Endothelial cell of umbilical vein (primary cell): Measurements from ENCODE around the gene R3HDML. TPM values are rescaled to one million over a fixed set of nuclear protein-coding genes. Genes with fewer than 3 reads are reported as not detected.

Experiments
- BruUV-seq: library from RNA; stranded (reverse); fragments of 400-500 nt; replicated peaks from 2 replicates; lab custom pipeline; 2021; lab: Mats Ljungman, UMichigan
- CTCF ChIA-PET: fragments of 300-600, 350-600 bp; sonication (Branson Sonifier 250); formaldehyde crosslinking; loops from one replicate; lab custom pipeline; 2021; ENCODE audit warnings: antibody characterized with exemption, inconsistent platforms; lab: Charles Lee
- POLR2A ChIA-PET: fragments of 300-600, 350-600 bp; sonication (Branson Sonifier 250); formaldehyde crosslinking; loops from one replicate; lab custom pipeline; 2021; ENCODE audit warnings: antibody characterized with exemption, inconsistent platforms; lab: Charles Lee
- DNase-seq: peaks from one replicate; pipeline ENCODE4 v3.0.0-alpha.2; 2011; ENCODE audit warnings: low read depth, low spot score
- FAIRE-seq: peaks from 2 replicates; lab custom pipeline; 2011; peaks lifted over from hg19 to GRCh38; lab: Jason Lieb, UNC
- H2AFZ ChIP-seq: 2 replicates; pipeline ENCODE4 v1.6.0; 2012; ENCODE audit warnings: low read depth, low read length, control low read depth, inconsistent platforms
- H3K27ac ChIP-seq: 2 replicates; pipeline ENCODE4 v1.5.1; 2011; ENCODE audit warnings: low read depth, mild to moderate bottlenecking, control low read depth, low read length, moderate library complexity; ENCODE audit not compliant: insufficient read depth
- H3K27me3 ChIP-seq, 2 experiments: 2 replicates each; pipeline versions ENCODE4 v1.6.0 to v1.6.1; 2011; ENCODE audit warnings: low read length in 2 of 2, mixed read lengths in 1 of 2; ENCODE audit not compliant: control insufficient read depth in 2 of 2, insufficient read depth in 2 of 2
- H3K36me3 ChIP-seq, 2 experiments: 2 replicates in 1 of 2; 3 replicates in 1 of 2; pipeline ENCODE4 v1.5.1; 2011; ENCODE audit warnings: low read length in 2 of 2, mild to moderate bottlenecking in 1 of 2, moderate library complexity in 1 of 2; ENCODE audit not compliant: control insufficient read depth in 2 of 2, insufficient read depth in 2 of 2; ENCODE audit errors: extremely low read depth in 1 of 2
- H3K4me1 ChIP-seq: 3 replicates; pipeline ENCODE4 v1.5.1; 2011; ENCODE audit warnings: mild to moderate bottlenecking, low read length; ENCODE audit not compliant: control insufficient read depth, insufficient read depth; ENCODE audit errors: extremely low read depth
- H3K4me2 ChIP-seq: 2 replicates; pipeline ENCODE4 v1.6.1; 2011; ENCODE audit warnings: low read length, control low read depth, mixed read lengths; ENCODE audit not compliant: insufficient read depth
- H3K4me3 ChIP-seq, 3 experiments: fragments of 200-600 bp in 1 of 3; sonication (generic), shearing (Covaris generic) in 1 of 3; replicated peaks in 1 of 3; 2 replicates each; pipeline ENCODE4 v1.5.1; 2011 to 2016; ENCODE audit warnings: control low read depth in 3 of 3, low read length in 3 of 3, mild to moderate bottlenecking in 2 of 3, inconsistent platforms in 1 of 3, low read depth in 1 of 3, moderate library complexity in 1 of 3; ENCODE audit not compliant: insufficient read depth in 1 of 3
- H3K79me2 ChIP-seq: 2 replicates; pipeline ENCODE4 v1.6.0; 2012; ENCODE audit warnings: low read length, inconsistent platforms; ENCODE audit not compliant: control insufficient read depth, insufficient read depth
- H3K9ac ChIP-seq: replicated peaks from 2 replicates; pipeline ENCODE3; 2011; ENCODE audit warnings: low read length, control low read depth; ENCODE audit not compliant: insufficient read depth; ENCODE audit errors: extremely low read depth
- H3K9me1 ChIP-seq: replicated peaks from 3 replicates; pipeline ENCODE4 v1.6.0; 2011; ENCODE audit warnings: mild to moderate bottlenecking, low read length; ENCODE audit not compliant: control insufficient read depth, insufficient read depth; ENCODE audit errors: extremely low read depth
- H3K9me3 ChIP-seq: replicated peaks from 2 replicates; pipeline ENCODE4 v1.5.1; 2012; ENCODE audit warnings: low read length, inconsistent platforms; ENCODE audit not compliant: control insufficient read depth, insufficient read depth
- H4K20me1 ChIP-seq: replicated peaks from 2 replicates; pipeline ENCODE3; 2011; ENCODE audit warnings: mild to moderate bottlenecking, low read length; ENCODE audit not compliant: control insufficient read depth, insufficient read depth; ENCODE audit errors: extremely low read depth
- EZH2 ChIP-seq: IDR thresholded peaks from 2 replicates; pipeline ENCODE4 v1.6.1; 2012; ENCODE audit warnings: borderline replicate concordance, low read depth, mild to moderate bottlenecking, moderate library complexity, low read length, inconsistent platforms; ENCODE audit not compliant: severe bottlenecking
- FOS ChIP-seq: IDR thresholded peaks from 2 replicates; pipeline ENCODE4 v1.6.1; 2011; ENCODE audit warnings: mild to moderate bottlenecking, low read length, moderate library complexity, borderline replicate concordance; ENCODE audit not compliant: insufficient read depth
- GATA2 ChIP-seq: IDR thresholded peaks from 2 replicates; pipeline ENCODE4 v1.7.0; 2011; ENCODE audit warnings: low read depth, mild to moderate bottlenecking, moderate library complexity, mixed read lengths, low read length; ENCODE audit not compliant: insufficient read length, insufficient read depth
- JUN ChIP-seq: IDR thresholded peaks from 2 replicates; pipeline ENCODE4 v1.6.1; 2011; ENCODE audit warnings: borderline replicate concordance, low read depth; ENCODE audit not compliant: insufficient read length, insufficient read depth
- MYC ChIP-seq: IDR thresholded peaks from one replicate; pipeline ENCODE4 v1.6.1; 2011; ENCODE audit warnings: mild to moderate bottlenecking, low read depth, low read length
- POLR2A ChIP-seq: IDR thresholded peaks from 2 replicates; pipeline ENCODE4 v1.6.1; 2012; ENCODE audit warnings: low read depth, mild to moderate bottlenecking, control low read depth, low read length
- POLR2AphosphoS5 ChIP-seq: IDR thresholded peaks from 2 replicates; pipeline ENCODE4 v1.6.1; 2012; ENCODE audit warnings: low read depth, mild to moderate bottlenecking, control low read depth, low read length, moderate library complexity; ENCODE audit not compliant: insufficient read depth
- dilution Hi-C: fragments of 300-500 bp; cut with MboI; formaldehyde crosslinking; loops from one replicate; pipeline ENCODE4 v1.15.0; 2019; ENCODE audit warnings: low sequenced_read_pairs; ENCODE audit not compliant: extremely low pct_ligation_motif_present
- intact Hi-C: fragments of 100-400 bp; cut with micrococcal nuclease; formaldehyde crosslinking; loops from one replicate; pipeline ENCODE4 v1.10.0; 2022
- polyA plus RNA-seq, 4 experiments: library from polyadenylated mRNA; depleted of rRNA in 3 of 4; stranded (reverse) in 3 of 4; unstranded in 1 of 4; fragments of >200 nt; gene quantifications; 2 replicates each; pipeline versions ENCODE4 v1.2.1 to v1.2.3, GENCODE V29; 2011 to 2012; ENCODE audit warnings: missing spikeins in 1 of 4
- total RNA-seq: library from RNA; stranded (reverse); gene quantifications from 2 replicates; pipeline ENCODE4 v1.2.3, GENCODE V29; 2021
- TF ChIP-seq, protein P1 (sequence below), 2 donors: IDR thresholded peaks; 1 replicate in 1 of 2; 2 replicates in 1 of 2; pipeline ENCODE4 v1.5.1; 2011; ENCODE audit warnings: low read length in 2 of 2, mild to moderate bottlenecking in 2 of 2, moderate library complexity in 2 of 2, control low read depth in 1 of 2, inconsistent platforms in 1 of 2, low read depth in 1 of 2; ENCODE audit not compliant: insufficient read depth in 1 of 2; ENCODE audit errors: extremely low read depth in 1 of 2
- TF ChIP-seq, protein P2 (sequence below): IDR thresholded peaks from 2 replicates; pipeline ENCODE4 v1.6.1; 2011; ENCODE audit not compliant: insufficient read depth, insufficient read length

The R3HDML gene
- total and polyA plus RNA-seq, 2 donors (not counting 3 experiments of a cell fraction or from before 2014, with no cell fraction given) = not detected

DNA sequence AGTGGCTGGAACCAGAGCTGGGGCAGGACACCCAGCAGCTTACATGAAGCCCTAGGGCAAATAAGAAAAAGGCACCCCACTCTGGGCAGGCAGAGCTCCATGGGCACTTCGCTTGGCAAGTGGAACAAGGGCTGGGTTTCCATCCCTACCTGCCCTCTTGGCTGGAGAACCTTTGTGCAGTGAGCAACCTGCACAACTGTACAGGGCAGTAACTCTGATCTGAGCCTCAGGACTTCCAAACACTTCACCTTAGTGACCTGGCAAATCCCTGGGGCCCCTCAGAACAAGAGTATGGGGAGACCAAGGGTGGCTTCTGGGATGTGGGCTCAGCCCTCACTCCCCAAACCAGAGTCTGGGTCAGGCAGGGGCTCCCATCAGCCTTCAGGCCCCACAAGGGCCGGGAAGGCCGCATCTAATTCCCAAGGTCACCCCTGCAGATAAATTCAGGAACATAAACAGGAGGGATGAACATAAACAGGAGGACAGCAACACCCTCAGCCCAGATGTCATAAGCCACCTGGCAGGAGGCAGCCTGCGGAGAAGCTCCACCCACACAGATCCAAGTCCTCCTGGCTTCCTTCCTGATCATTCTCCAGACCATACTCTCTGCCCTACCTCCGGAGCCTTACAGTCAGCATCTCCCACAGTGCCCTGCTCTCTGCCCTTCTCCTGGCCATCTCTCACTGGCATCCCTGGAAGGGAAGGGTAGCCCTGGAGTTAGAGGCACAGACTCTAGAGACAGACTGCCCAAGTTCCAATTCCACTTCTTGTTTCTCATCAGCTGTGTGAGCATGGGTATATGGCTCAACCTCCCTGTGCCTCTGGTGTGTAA is 56.1 kb downstream of the R3HDML start:
- no peak overlapping the region for H3K27ac ChIP-seq
- no peak overlapping the region for H2AFZ ChIP-seq
- no peak overlapping the region for H3K4me2 ChIP-seq
- FAIRE-seq = no peak
- H3K27me3 ChIP-seq = peaks cover 1 to 2% of the 10 kb centered on the region in 2 experiments
- no peaks in the 10 kb centered on the region for H3K9me3 ChIP-seq
- no peaks in the 10 kb centered on the region for H3K4me1 ChIP-seq
- TF ChIP-seq GATA2 = no peak
- no peak for TF ChIP-seq MYC
- TF ChIP-seq EZH2 = no peak
- TF ChIP-seq, protein P1, sequence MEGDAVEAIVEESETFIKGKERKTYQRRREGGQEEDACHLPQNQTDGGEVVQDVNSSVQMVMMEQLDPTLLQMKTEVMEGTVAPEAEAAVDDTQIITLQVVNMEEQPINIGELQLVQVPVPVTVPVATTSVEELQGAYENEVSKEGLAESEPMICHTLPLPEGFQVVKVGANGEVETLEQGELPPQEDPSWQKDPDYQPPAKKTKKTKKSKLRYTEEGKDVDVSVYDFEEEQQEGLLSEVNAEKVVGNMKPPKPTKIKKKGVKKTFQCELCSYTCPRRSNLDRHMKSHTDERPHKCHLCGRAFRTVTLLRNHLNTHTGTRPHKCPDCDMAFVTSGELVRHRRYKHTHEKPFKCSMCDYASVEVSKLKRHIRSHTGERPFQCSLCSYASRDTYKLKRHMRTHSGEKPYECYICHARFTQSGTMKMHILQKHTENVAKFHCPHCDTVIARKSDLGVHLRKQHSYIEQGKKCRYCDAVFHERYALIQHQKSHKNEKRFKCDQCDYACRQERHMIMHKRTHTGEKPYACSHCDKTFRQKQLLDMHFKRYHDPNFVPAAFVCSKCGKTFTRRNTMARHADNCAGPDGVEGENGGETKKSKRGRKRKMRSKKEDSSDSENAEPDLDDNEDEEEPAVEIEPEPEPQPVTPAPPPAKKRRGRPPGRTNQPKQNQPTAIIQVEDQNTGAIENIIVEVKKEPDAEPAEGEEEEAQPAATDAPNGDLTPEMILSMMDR (IDR thresholded peaks at IDR 0.05; ENCODE audit: extremely low read depth in 1 of 2, insufficient read depth in 1 of 2, low read depth in 1 of 2, low read length in 2 of 2) = no peak
- TF ChIP-seq POLR2A = no peak
- TF ChIP-seq JUN = no peak
- TF ChIP-seq POLR2AphosphoS5 = no peak
- TF ChIP-seq FOS = no peak
- TF ChIP-seq, protein P2, sequence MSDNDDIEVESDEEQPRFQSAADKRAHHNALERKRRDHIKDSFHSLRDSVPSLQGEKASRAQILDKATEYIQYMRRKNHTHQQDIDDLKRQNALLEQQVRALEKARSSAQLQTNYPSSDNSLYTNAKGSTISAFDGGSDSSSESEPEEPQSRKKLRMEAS = no peak
- no peaks in the 10 kb centered on the region for H3K79me2 ChIP-seq
- no peak overlapping the region for H3K4me3 ChIP-seq
- H3K9me1 ChIP-seq = no peaks in the 10 kb centered on the region
- H3K9ac ChIP-seq = no peak overlapping the region
- BruUV-seq = no TSS peak
- no peaks in the 10 kb centered on the region for H3K36me3 ChIP-seq
- intact Hi-C loops = no loop called here
- dilution Hi-C loops = no loop called here
- POLR2A ChIA-PET = no interaction called here
- DNase-seq = no peak
- CTCF ChIA-PET = interaction anchor here (1.8 kb wide), 1 partner anchor 9 kb away, joined by 4 read pairs; no protein-coding TSS in a partner anchor
- H4K20me1 ChIP-seq = no peaks in the 10 kb centered on the region
